Measurements from ENCODE around the gene BCAS3.
"Not testable (repeated sequence)": the region's sequence is repeated elsewhere in the genome, so short reads cannot be mapped to it uniquely, and the experiment has no call there.

Gene BCAS3

GRCh38 chr17:60891149-60891548 is 213.5 kb downstream of the BCAS3 start:
- no peak for DNase-seq

- DNase-seq: no peak
Observed at GRCh38 chr17:60893475-60893874, 215.8 kb downstream of the BCAS3 start.

GRCh38 chr17:60896996-60897395 is 219.3 kb downstream of the BCAS3 start:
- DNase-seq: no peak

- DNase-seq: no peak
Observed at GRCh38 chr17:60899115-60899514, 221.5 kb downstream of the BCAS3 start.

GRCh38 chr17:60900688-60901087 is 223.0 kb downstream of the BCAS3 start:
- no peak for DNase-seq

GRCh38 chr17:60901242-60901641 is 223.6 kb downstream of the BCAS3 start:
- DNase-seq: no peak

- DNase-seq: no peak
Observed at GRCh38 chr17:60901806-60902205, 224.2 kb downstream of the BCAS3 start.

- no peak for DNase-seq
Observed at GRCh38 chr17:60902399-60902798, 224.7 kb downstream of the BCAS3 start.

GRCh38 chr17:60904582-60904981 is 226.9 kb downstream of the BCAS3 start:
- DNase-seq: no peak

- no peak for DNase-seq
Observed at GRCh38 chr17:60905709-60906108, 228.1 kb downstream of the BCAS3 start.

- no peak for DNase-seq
Observed at GRCh38 chr17:60908324-60908723, 230.7 kb downstream of the BCAS3 start.

GRCh38 chr17:60909405-60909804 is 231.8 kb downstream of the BCAS3 start:
- DNase-seq: no peak

- no peak for DNase-seq
Observed at GRCh38 chr17:60910415-60910814, 232.8 kb downstream of the BCAS3 start.

GRCh38 chr17:60914078-60914477 is 236.4 kb downstream of the BCAS3 start:
- DNase-seq: no peak

- DNase-seq: no peak
Observed at GRCh38 chr17:60916043-60916442, 238.4 kb downstream of the BCAS3 start.

- DNase-seq: no peak
Observed at GRCh38 chr17:60920107-60920506, 242.5 kb downstream of the BCAS3 start.

- DNase-seq: no peak
Observed at GRCh38 chr17:60923000-60923399, 245.3 kb downstream of the BCAS3 start.

- no peak for DNase-seq
Observed at GRCh38 chr17:60926466-60927183, 249.0 kb downstream of the BCAS3 start.

- DNase-seq: no peak
Observed at GRCh38 chr17:60933739-60934138, 256.1 kb downstream of the BCAS3 start.

GRCh38 chr17:60934723-60935122 is 257.1 kb downstream of the BCAS3 start:
- no peak for DNase-seq

- DNase-seq: not testable (repeated sequence)
Observed at GRCh38 chr17:60935991-60936390, 258.3 kb downstream of the BCAS3 start.

- no peak for DNase-seq
Observed at GRCh38 chr17:60939318-60939717, 261.7 kb downstream of the BCAS3 start.

- DNase-seq: no peak
Observed at GRCh38 chr17:60941028-60941427, 263.4 kb downstream of the BCAS3 start.

GRCh38 chr17:60941571-60941970 is 263.9 kb downstream of the BCAS3 start:
- no peak for DNase-seq

GRCh38 chr17:60944751-60945150 is 267.1 kb downstream of the BCAS3 start:
- no peak for DNase-seq
